KMS-11 (cell line): Measurements from ENCODE around the gene MIEF1.
A peak's percentile ranks its signal among the peaks of the same experiment; 100 is the strongest.
"Not testable (repeated sequence)": the region's sequence is repeated elsewhere in the genome, so short reads cannot be mapped to it uniquely, and the experiment has no call there.

Experiments used
- H2AFZ ChIP-seq: fragments of 200-600 bp; sonication (generic); 2 replicates; pipeline ENCODE4 v1.6.1; 2016; ENCODE audit warnings: antibody characterized with exemption, mixed run types, low read depth
- H3K27ac ChIP-seq: fragments of 200-600 bp; sonication (generic); 2 replicates; pipeline ENCODE4 v1.6.1; 2016; ENCODE audit warnings: mild to moderate bottlenecking, mixed run types
- H3K27me3 ChIP-seq: fragments of 200-600 bp; sonication (generic); 2 replicates; pipeline ENCODE4 v1.6.1; 2017; ENCODE audit warnings: mild to moderate bottlenecking, low read depth, mixed run types, moderate library complexity; ENCODE audit not compliant: insufficient read depth
- H3K36me3 ChIP-seq: fragments of 200-600 bp; sonication (generic); 2 replicates; pipeline ENCODE4 v1.6.1; 2017; ENCODE audit warnings: mild to moderate bottlenecking, mixed run types; ENCODE audit not compliant: insufficient read depth
- H3K4me1 ChIP-seq: fragments of 200-600 bp; sonication (generic); 2 replicates; pipeline ENCODE4 v1.6.1; 2016; ENCODE audit warnings: mild to moderate bottlenecking, low read depth, mixed run types; ENCODE audit not compliant: poor library complexity, severe bottlenecking
- H3K4me2 ChIP-seq: fragments of 200-600 bp; sonication (generic); 2 replicates; pipeline ENCODE4 v1.7.0; 2016; ENCODE audit warnings: mild to moderate bottlenecking, mixed run types
- H3K4me3 ChIP-seq: fragments of 200-600 bp; sonication (generic); IDR thresholded peaks from 2 replicates; pipeline ENCODE4 v1.6.1; 2017; ENCODE audit warnings: low read depth, low read length, mixed read lengths; ENCODE audit not compliant: insufficient read depth
- H3K79me2 ChIP-seq: fragments of 200-600 bp; sonication (generic); 2 replicates; pipeline ENCODE4 v1.6.1; 2016; ENCODE audit warnings: low read depth, mixed run types; ENCODE audit not compliant: insufficient read depth
- H3K9ac ChIP-seq: fragments of 200-600 bp; sonication (generic); 2 replicates; pipeline ENCODE4 v1.6.1; 2016; ENCODE audit warnings: mild to moderate bottlenecking, mixed run types
- H4K20me1 ChIP-seq: fragments of 200-600 bp; sonication (generic); 2 replicates; pipeline ENCODE4 v1.6.1; 2016; ENCODE audit warnings: mild to moderate bottlenecking, mixed run types; ENCODE audit not compliant: insufficient read depth
- CTCF ChIP-seq: fragments of 200-600 bp; sonication (generic); conservative IDR thresholded peaks from 2 replicates; pipeline ENCODE4 v1.6.1; 2017; ENCODE audit warnings: low read depth, mild to moderate bottlenecking, antibody characterized with exemption, low read length, moderate library complexity, mixed read lengths

The MIEF1 gene

GRCh38 chr22:39520226-39521105 lies 18.4 kb downstream of the MIEF1 start, which contains the start of gene ATF4:
ATF4 (plus strand) TSS chr22:39520562; CDS start chr22:39521446, 884 bp downstream.
- peaks cover 13% of the 10 kb centered on the region; the same call in 1 of the 2 replicates for H3K36me3 ChIP-seq
- H3K27me3 ChIP-seq, result no peaks in the 10 kb centered on the region
- no peak within 1 kb of the TSS for H3K4me3 ChIP-seq
- H3K4me1 ChIP-seq, result peaks cover 37% of the 10 kb centered on the region
- H3K4me2 ChIP-seq, result peak within 1 kb of the TSS; percentile 98
- H2AFZ ChIP-seq, result peak within 1 kb of the TSS; percentile 86
- H4K20me1 ChIP-seq, result peaks cover 25% of the 10 kb centered on the region
- peak within 1 kb of the TSS; percentile 99 for H3K9ac ChIP-seq
- H3K27ac ChIP-seq, result peak within 1 kb of the TSS; percentile 93
- TF ChIP-seq CTCF, result no peak
- H3K79me2 ChIP-seq, result peaks cover 40% of the 10 kb centered on the region

GRCh38 chr22:39521106-39521885 lies 19.2 kb downstream of the MIEF1 start:
- H3K36me3 ChIP-seq, result peaks cover 11% of the 10 kb centered on the region; the same call in 1 of the 2 replicates
- H3K79me2 ChIP-seq, result peaks cover 37% of the 10 kb centered on the region
- not testable (repeated sequence) for H2AFZ ChIP-seq, H3K27me3 ChIP-seq, H3K4me3 ChIP-seq
- peak overlapping the region; percentile 93 for H3K27ac ChIP-seq
- peak overlapping the region; percentile 99 for H3K9ac ChIP-seq
- peaks cover 22% of the 10 kb centered on the region for H4K20me1 ChIP-seq
- H3K4me2 ChIP-seq, result peak overlapping the region; percentile 81
- H3K4me1 ChIP-seq, result peaks cover 29% of the 10 kb centered on the region

GRCh38 chr22:39522091-39522490 lies 20.0 kb downstream of the MIEF1 start:
- peak overlapping the region; percentile 99; the same call in 1 of the 2 replicates for H3K9ac ChIP-seq
- peak overlapping the region; percentile 81 for H3K4me2 ChIP-seq
- H2AFZ ChIP-seq, H3K4me3 ChIP-seq, H3K27me3 ChIP-seq: not testable (repeated sequence)
- H3K79me2 ChIP-seq, result peaks cover 29% of the 10 kb centered on the region
- H3K36me3 ChIP-seq, result peaks cover 11% of the 10 kb centered on the region; the same call in 1 of the 2 replicates
- peaks cover 21% of the 10 kb centered on the region for H3K4me1 ChIP-seq
- H4K20me1 ChIP-seq, result peaks cover 22% of the 10 kb centered on the region
- H3K27ac ChIP-seq, result peak overlapping the region; percentile 93; the same call in 1 of the 2 replicates

GRCh38 chr22:39522567-39523300 lies 20.6 kb downstream of the MIEF1 start:
- Histone ChIP-seq H3K4me1 (peaks cover 22% of the 10 kb centered on the region), H3K36me3 (peaks cover 11% of the 10 kb centered on the region; the same call in 1 of the 2 replicates), H2AFZ (no peak overlapping the region), H3K4me2 (peak overlapping the region; percentile 81; the same call in 1 of the 2 replicates), H3K27me3 (no peaks in the 10 kb centered on the region), H4K20me1 (peaks cover 22% of the 10 kb centered on the region), H3K27ac (peak overlapping the region; percentile 93; the same call in 1 of the 2 replicates), H3K79me2 (peaks cover 29% of the 10 kb centered on the region), H3K9ac (no peak overlapping the region), H3K4me3 (no peak overlapping the region)
- no peak for TF ChIP-seq CTCF
